Gastroesophageal sphincter (tissue), 3 donors: ENCODE results near the gene SOX10.

Experiments used
- EP300 ChIP-seq: sonication (generic); formaldehyde crosslinking; IDR thresholded peaks from one replicate; pipeline ENCODE4 v1.6.1; 2017; ENCODE audit warnings: antibody characterized with exemption, mild to moderate bottlenecking
- POLR2AphosphoS5 ChIP-seq: sonication (generic); formaldehyde crosslinking; IDR thresholded peaks from one replicate; pipeline ENCODE4 v1.6.1; 2017; ENCODE audit warnings: antibody characterized with exemption
- TF ChIP-seq, protein P1 (sequence below), 4 experiments: fragments of 200-600 bp in 2 of 4; fragments of 450-650 bp in 2 of 4; sonication (generic) in 1 of 4; IDR thresholded peaks; one replicate each; pipeline ENCODE4 v1.5.1; 2017 to 2019; ENCODE audit warnings: antibody characterized with exemption in 4 of 4, mild to moderate bottlenecking in 2 of 4, moderate library complexity in 2 of 4

GRCh38 chr22:38007330-38007902, 23.1 kb upstream of the SOX10 start:
- no peak for TF ChIP-seq EP300
- TF ChIP-seq, protein P1, sequence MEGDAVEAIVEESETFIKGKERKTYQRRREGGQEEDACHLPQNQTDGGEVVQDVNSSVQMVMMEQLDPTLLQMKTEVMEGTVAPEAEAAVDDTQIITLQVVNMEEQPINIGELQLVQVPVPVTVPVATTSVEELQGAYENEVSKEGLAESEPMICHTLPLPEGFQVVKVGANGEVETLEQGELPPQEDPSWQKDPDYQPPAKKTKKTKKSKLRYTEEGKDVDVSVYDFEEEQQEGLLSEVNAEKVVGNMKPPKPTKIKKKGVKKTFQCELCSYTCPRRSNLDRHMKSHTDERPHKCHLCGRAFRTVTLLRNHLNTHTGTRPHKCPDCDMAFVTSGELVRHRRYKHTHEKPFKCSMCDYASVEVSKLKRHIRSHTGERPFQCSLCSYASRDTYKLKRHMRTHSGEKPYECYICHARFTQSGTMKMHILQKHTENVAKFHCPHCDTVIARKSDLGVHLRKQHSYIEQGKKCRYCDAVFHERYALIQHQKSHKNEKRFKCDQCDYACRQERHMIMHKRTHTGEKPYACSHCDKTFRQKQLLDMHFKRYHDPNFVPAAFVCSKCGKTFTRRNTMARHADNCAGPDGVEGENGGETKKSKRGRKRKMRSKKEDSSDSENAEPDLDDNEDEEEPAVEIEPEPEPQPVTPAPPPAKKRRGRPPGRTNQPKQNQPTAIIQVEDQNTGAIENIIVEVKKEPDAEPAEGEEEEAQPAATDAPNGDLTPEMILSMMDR (IDR thresholded peaks at IDR 0.05), result no peak
- TF ChIP-seq POLR2AphosphoS5, result no peak
